H9 (cell line): ENCODE data around the gene CARS1. TPM values are rescaled to one million over a fixed set of nuclear protein-coding genes. Genes with fewer than 3 reads are reported as not detected.
A peak's percentile ranks its signal among the peaks of the same experiment; 100 is the strongest.

Experiments
- DNase-seq: peaks from one replicate; pipeline ENCODE4 v3.0.0-alpha.2; 2017
- H2AFZ ChIP-seq: one replicate; pipeline ENCODE4 v1.6.1; 2013; ENCODE audit warnings: mild to moderate bottlenecking, low read length, control low read depth, moderate library complexity
- H2AK5ac ChIP-seq: 2 replicates; pipeline ENCODE4 v1.6.1; 2013; ENCODE audit warnings: low read length, control low read depth, mixed read lengths; ENCODE audit not compliant: insufficient read length
- H2BK120ac ChIP-seq: one replicate; pipeline ENCODE4 v1.6.1; 2013; ENCODE audit warnings: low read depth, mild to moderate bottlenecking, low read length, control low read depth, inconsistent platforms; ENCODE audit not compliant: poor library complexity, severe bottlenecking
- H2BK12ac ChIP-seq: 2 replicates; pipeline ENCODE4 v1.6.1; 2013; ENCODE audit warnings: low read length, control low read depth, mixed read lengths, low read depth; ENCODE audit not compliant: insufficient read length
- H2BK15ac ChIP-seq: 2 replicates; pipeline ENCODE4 v1.6.1; 2013; ENCODE audit warnings: low read depth, low read length, control low read depth
- H2BK20ac ChIP-seq: one replicate; pipeline ENCODE4 v1.6.1; 2013; ENCODE audit warnings: low read depth, mild to moderate bottlenecking, low read length, control low read depth, inconsistent platforms; ENCODE audit not compliant: poor library complexity, severe bottlenecking
- H2BK5ac ChIP-seq: 2 replicates; pipeline ENCODE4 v1.6.1; 2013; ENCODE audit warnings: low read length, control low read depth, mixed read lengths; ENCODE audit not compliant: insufficient read length
- H3K14ac ChIP-seq: 2 replicates; pipeline ENCODE4 v1.6.1; 2013; ENCODE audit warnings: low read length, control low read depth; ENCODE audit not compliant: insufficient read depth
- H3K18ac ChIP-seq: 2 replicates; pipeline ENCODE4 v1.6.1; 2013; ENCODE audit warnings: low read depth, mild to moderate bottlenecking, mixed read lengths, low read length, control low read depth; ENCODE audit not compliant: insufficient read length
- H3K23ac ChIP-seq: 2 replicates; pipeline ENCODE4 v1.6.1; 2013; ENCODE audit warnings: low read length, control low read depth, mixed read lengths, low read depth; ENCODE audit not compliant: insufficient read length
- H3K23me2 ChIP-seq: 2 replicates; pipeline ENCODE4 v1.6.1; 2013; ENCODE audit warnings: low read depth, mild to moderate bottlenecking, mixed read lengths, low read length, control low read depth; ENCODE audit not compliant: insufficient read length, poor library complexity, severe bottlenecking
- H3K27ac ChIP-seq: 2 replicates; pipeline ENCODE4 v1.5.1; 2013; ENCODE audit warnings: low read length, control low read depth, mixed read lengths, low read depth; ENCODE audit not compliant: insufficient read length
- H3K27me3 ChIP-seq: 2 replicates; pipeline ENCODE4 v1.6.1; 2013; ENCODE audit warnings: low read length, control low read depth, inconsistent platforms; ENCODE audit not compliant: insufficient read depth
- H3K4ac ChIP-seq: 2 replicates; pipeline ENCODE4 v1.6.1; 2013; ENCODE audit warnings: low read depth, mild to moderate bottlenecking, control low read depth, inconsistent platforms, low read length, moderate library complexity
- H3K4me1 ChIP-seq: 2 replicates; pipeline ENCODE4 v1.6.1; 2013; ENCODE audit warnings: low read length, control low read depth, inconsistent platforms; ENCODE audit not compliant: insufficient read depth
- H3K4me2 ChIP-seq: 2 replicates; pipeline ENCODE4 v1.6.1; 2013; ENCODE audit warnings: low read length, control low read depth, mixed read lengths; ENCODE audit not compliant: insufficient read length, insufficient read depth
- H3K56ac ChIP-seq: 2 replicates; pipeline ENCODE4 v1.6.1; 2013; ENCODE audit warnings: low read depth, mild to moderate bottlenecking, mixed read lengths, low read length, control low read depth; ENCODE audit not compliant: insufficient read length
- H3K79me1 ChIP-seq: 2 replicates; pipeline ENCODE4 v1.6.1; 2013; ENCODE audit warnings: low read depth, mild to moderate bottlenecking, moderate library complexity, low read length, control low read depth, inconsistent platforms; ENCODE audit not compliant: insufficient read depth, poor library complexity, severe bottlenecking
- H3K79me2 ChIP-seq: 2 replicates; pipeline ENCODE4 v1.6.1; 2013; ENCODE audit warnings: low read length, control low read depth, inconsistent platforms; ENCODE audit not compliant: insufficient read depth
- H3K9ac ChIP-seq: 2 replicates; pipeline ENCODE4 v1.6.1; 2013; ENCODE audit warnings: low read length, control low read depth, mixed read lengths; ENCODE audit not compliant: insufficient read length; ENCODE audit errors: extremely low read depth
- H3K9me3 ChIP-seq: one replicate; pipeline ENCODE4 v1.6.1; 2013; ENCODE audit warnings: low read depth, low read length, inconsistent platforms; ENCODE audit not compliant: control insufficient read depth
- H3T11ph ChIP-seq: one replicate; pipeline ENCODE4 v1.6.1; 2013; ENCODE audit warnings: mild to moderate bottlenecking, low read length, control low read depth, inconsistent platforms
- H4K20me1 ChIP-seq: one replicate; pipeline ENCODE4 v1.6.1; 2013; ENCODE audit not compliant: control insufficient read depth, insufficient read length, insufficient read depth
- H4K5ac ChIP-seq: 2 replicates; pipeline ENCODE4 v1.6.1; 2013; ENCODE audit warnings: low read depth, mild to moderate bottlenecking, mixed read lengths, low read length, control low read depth; ENCODE audit not compliant: insufficient read length
- H4K8ac ChIP-seq: replicated peaks from 2 replicates; pipeline ENCODE4 v1.6.1; 2013; ENCODE audit warnings: low read length, control low read depth, mixed read lengths, low read depth; ENCODE audit not compliant: insufficient read length
- H4K91ac ChIP-seq: 2 replicates; pipeline ENCODE4 v1.6.1; 2013; ENCODE audit warnings: low read depth, mild to moderate bottlenecking, moderate library complexity, mixed read lengths, low read length, control low read depth; ENCODE audit not compliant: insufficient read length
- H3K27ac Mint-ChIP-seq, 3 experiments: 2 replicates in 2 of 3; 3 replicates in 1 of 3; pipeline ENCODE4 v1.8.0; 2020 to 2021; ENCODE audit warnings: mixed read lengths in 3 of 3, mild to moderate bottlenecking in 1 of 3, moderate library complexity in 1 of 3
- H3K27me3 Mint-ChIP-seq: 2 replicates; pipeline ENCODE4 v1.8.0; 2021; ENCODE audit warnings: low read depth, mild to moderate bottlenecking, moderate library complexity, mixed read lengths
- H3K36me3 Mint-ChIP-seq, 3 experiments: 2 replicates in 2 of 3; 3 replicates in 1 of 3; pipeline ENCODE4 v1.8.0; 2020 to 2021; ENCODE audit warnings: low read depth in 3 of 3, mixed read lengths in 3 of 3; ENCODE audit not compliant: insufficient read depth in 1 of 3
- H3K4me1 Mint-ChIP-seq, 2 experiments: 2 replicates each; pipeline ENCODE4 v1.8.0; 2020; ENCODE audit warnings: mixed read lengths in 2 of 2
- H3K4me3 Mint-ChIP-seq, 2 experiments: 2 replicates in 1 of 2; 3 replicates in 1 of 2; pipeline ENCODE4 v1.8.0; 2020 to 2021; ENCODE audit warnings: mild to moderate bottlenecking in 2 of 2, mixed read lengths in 2 of 2, moderate library complexity in 1 of 2
- H3K9me3 Mint-ChIP-seq, 2 experiments: 2 replicates in 1 of 2; 3 replicates in 1 of 2; pipeline ENCODE4 v1.8.0; 2020; ENCODE audit warnings: mild to moderate bottlenecking in 2 of 2, mixed read lengths in 2 of 2, moderate library complexity in 1 of 2
- CTCF ChIP-seq: fragments of 200-600 bp; sonication (generic); conservative IDR thresholded peaks from 3 replicates; pipeline ENCODE4 v1.8.0; 2021; ENCODE audit warnings: antibody characterized with exemption, mild to moderate bottlenecking
- WGBS: extraction: QIAGEN DNeasy Blood & Tissue Kit; methylation state at CpG from one replicate; pipeline ENCODE4 v1.1.7; 2013; ENCODE audit warnings: missing lambda C conversion rate, low lambda C conversion rate, mixed read lengths; ENCODE audit not compliant: insufficient read length; ENCODE audit errors: extremely low coverage; 5-methylcytosine and 5-hydroxymethylcytosine counted together
- total RNA-seq: library from RNA; stranded (reverse); gene quantifications from 2 replicates; pipeline ENCODE4 v1.2.1, GENCODE V29; 2021

The CARS1 gene
- total RNA-seq, 1 experiment from 2014 or later = 92.3 TPM

- Histone ChIP-seq H4K5ac (no peak overlapping the region), H3K79me2 (peaks cover 22% of the 10 kb centered on the region; the same call in 1 of the 2 replicates), H2AFZ (no peak overlapping the region), H3K9me3 (no peaks in the 10 kb centered on the region), H3K27ac (no peak overlapping the region), H4K91ac (no peak overlapping the region), H3K4ac (no peak overlapping the region), H3K56ac (no peak overlapping the region), H3K23me2 (no peaks in the 10 kb centered on the region), H2BK5ac (no peak overlapping the region), H3K18ac (no peak overlapping the region), H2BK20ac (no peak overlapping the region), H3K27me3 (no peaks in the 10 kb centered on the region), H2BK12ac (no peak overlapping the region), H3T11ph (no peak overlapping the region), H3K14ac (no peak overlapping the region), H3K4me2 (no peak overlapping the region), H3K79me1 (peaks cover 7% of the 10 kb centered on the region), H2AK5ac (no peak overlapping the region), H4K20me1 (no peaks in the 10 kb centered on the region), H2BK120ac (no peak overlapping the region), H3K9ac (no peak overlapping the region), H3K4me1 (no peaks in the 10 kb centered on the region), H4K8ac (no peak overlapping the region), H2BK15ac (no peak overlapping the region), H3K23ac (no peak overlapping the region)
- H3K27ac Mint-ChIP-seq = peak overlapping the region; percentile 38 to 93 (median 74); a peak in 4 of 7 replicates
- WGBS = no CpG with 5 or more reads among the region's 18 CpGs
- no peak for TF ChIP-seq CTCF
- no peaks in the 10 kb centered on the region for H3K9me3 Mint-ChIP-seq
- peaks cover 9 to 48% (median 41%) of the 10 kb centered on the region in 3 experiments; a peak in 6 of 7 replicates for H3K36me3 Mint-ChIP-seq
- no peak for DNase-seq
- no peak overlapping the region for H3K4me3 Mint-ChIP-seq
- H3K4me1 Mint-ChIP-seq = peaks cover 32 to 35% of the 10 kb centered on the region in 2 experiments
- no peaks in the 10 kb centered on the region for H3K27me3 Mint-ChIP-seq
Measured at GRCh38 chr11:3049430-3050243, 7.6 kb downstream of the CARS1 start.
